ENCODE measurements around the gene TSPAN16. TPM values are rescaled to one million over a fixed set of nuclear protein-coding genes. Genes with fewer than 3 reads are reported as not detected.

TSPAN16 gene
- total and polyA plus RNA-seq, 2 of the 13 experiments (the other 11 are each of a cell fraction or from before 2014, with no cell fraction given), result not detected

DNA sequence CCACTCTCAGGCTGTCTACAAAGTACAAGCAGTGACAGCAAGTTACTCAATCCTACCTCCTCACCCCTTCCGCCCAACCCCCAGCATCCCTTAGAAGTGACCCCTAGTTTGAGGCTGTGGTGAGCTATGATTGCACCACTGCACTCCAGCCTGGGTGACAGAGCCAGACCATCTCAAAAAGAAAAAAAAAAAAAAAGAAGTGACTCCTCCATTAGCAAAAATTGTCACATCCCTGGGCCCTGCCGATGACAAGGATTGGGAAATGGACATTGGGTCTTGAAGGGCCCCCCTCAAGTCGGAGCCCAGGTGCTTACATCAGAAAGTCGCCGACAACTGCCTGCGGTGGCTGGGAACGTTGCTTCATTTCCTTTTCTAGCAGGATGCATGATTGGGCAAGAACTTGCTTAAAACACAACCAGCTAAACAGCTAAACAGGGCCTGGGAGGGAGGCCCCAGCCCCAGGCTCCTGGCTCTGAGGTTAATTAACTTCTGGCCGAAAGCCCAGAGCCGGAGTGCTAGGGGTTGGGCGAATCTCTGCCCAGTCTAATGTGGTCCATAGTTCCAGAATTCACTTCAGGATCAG is 28.2 kb downstream of the TSPAN16 start (continued):
- TF ChIP-seq AGO1 (IDR thresholded peaks at IDR 0.05; ENCODE audit: low read depth, low read length, poor library complexity, severe bottlenecking) (no peak), NFKB2 (CRISPR knock-in tag; IDR thresholded peaks at IDR 0.05; ENCODE audit: borderline replicate concordance) (peak; percentile 46; the same call in 1 of the 2 replicates), U2AF1 (optimal IDR thresholded peaks at IDR 0.05; ENCODE audit: low read depth, low read length) (no peak), HDAC2 (CRISPR knock-in tag; IDR thresholded peaks at IDR 0.05) (0 out of 2 replicates have a peak, but pooled peaks have one; percentile 30), POGZ (CRISPR knock-in tag; IDR thresholded peaks at IDR 0.05) (0 out of 2 replicates have a peak, but pooled peaks have one; percentile 28), SOX5 (CRISPR knock-in tag; IDR thresholded peaks at IDR 0.05; ENCODE audit: borderline replicate concordance) (peak; percentile 71), FOSL1 (CRISPR knock-in tag; IDR thresholded peaks at IDR 0.05; ENCODE audit: borderline replicate concordance) (no peak), ZNF121 (CRISPR knock-in tag; IDR thresholded peaks at IDR 0.05) (no peak)
- TF ChIP-seq, protein P1, sequence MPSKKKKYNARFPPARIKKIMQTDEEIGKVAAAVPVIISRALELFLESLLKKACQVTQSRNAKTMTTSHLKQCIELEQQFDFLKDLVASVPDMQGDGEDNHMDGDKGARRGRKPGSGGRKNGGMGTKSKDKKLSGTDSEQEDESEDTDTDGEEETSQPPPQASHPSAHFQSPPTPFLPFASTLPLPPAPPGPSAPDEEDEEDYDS (CRISPR knock-in tag; IDR thresholded peaks at IDR 0.05), result peak; percentile 34; the same call in 1 of the 2 replicates
- TF ChIP-seq, protein P2, sequence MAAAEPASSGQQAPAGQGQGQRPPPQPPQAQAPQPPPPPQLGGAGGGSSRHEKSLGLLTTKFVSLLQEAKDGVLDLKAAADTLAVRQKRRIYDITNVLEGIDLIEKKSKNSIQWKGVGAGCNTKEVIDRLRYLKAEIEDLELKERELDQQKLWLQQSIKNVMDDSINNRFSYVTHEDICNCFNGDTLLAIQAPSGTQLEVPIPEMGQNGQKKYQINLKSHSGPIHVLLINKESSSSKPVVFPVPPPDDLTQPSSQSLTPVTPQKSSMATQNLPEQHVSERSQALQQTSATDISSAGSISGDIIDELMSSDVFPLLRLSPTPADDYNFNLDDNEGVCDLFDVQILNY (CRISPR knock-in tag; conservative IDR thresholded peaks at IDR 0.05), result no peak
- TF ChIP-seq, protein P3, sequence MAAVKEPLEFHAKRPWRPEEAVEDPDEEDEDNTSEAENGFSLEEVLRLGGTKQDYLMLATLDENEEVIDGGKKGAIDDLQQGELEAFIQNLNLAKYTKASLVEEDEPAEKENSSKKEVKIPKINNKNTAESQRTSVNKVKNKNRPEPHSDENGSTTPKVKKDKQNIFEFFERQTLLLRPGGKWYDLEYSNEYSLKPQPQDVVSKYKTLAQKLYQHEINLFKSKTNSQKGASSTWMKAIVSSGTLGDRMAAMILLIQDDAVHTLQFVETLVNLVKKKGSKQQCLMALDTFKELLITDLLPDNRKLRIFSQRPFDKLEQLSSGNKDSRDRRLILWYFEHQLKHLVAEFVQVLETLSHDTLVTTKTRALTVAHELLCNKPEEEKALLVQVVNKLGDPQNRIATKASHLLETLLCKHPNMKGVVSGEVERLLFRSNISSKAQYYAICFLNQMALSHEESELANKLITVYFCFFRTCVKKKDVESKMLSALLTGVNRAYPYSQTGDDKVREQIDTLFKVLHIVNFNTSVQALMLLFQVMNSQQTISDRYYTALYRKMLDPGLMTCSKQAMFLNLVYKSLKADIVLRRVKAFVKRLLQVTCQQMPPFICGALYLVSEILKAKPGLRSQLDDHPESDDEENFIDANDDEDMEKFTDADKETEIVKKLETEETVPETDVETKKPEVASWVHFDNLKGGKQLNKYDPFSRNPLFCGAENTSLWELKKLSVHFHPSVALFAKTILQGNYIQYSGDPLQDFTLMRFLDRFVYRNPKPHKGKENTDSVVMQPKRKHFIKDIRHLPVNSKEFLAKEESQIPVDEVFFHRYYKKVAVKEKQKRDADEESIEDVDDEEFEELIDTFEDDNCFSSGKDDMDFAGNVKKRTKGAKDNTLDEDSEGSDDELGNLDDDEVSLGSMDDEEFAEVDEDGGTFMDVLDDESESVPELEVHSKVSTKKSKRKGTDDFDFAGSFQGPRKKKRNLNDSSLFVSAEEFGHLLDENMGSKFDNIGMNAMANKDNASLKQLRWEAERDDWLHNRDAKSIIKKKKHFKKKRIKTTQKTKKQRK (IDR thresholded peaks at IDR 0.05; ENCODE audit: low read length), result no peak
- TF ChIP-seq, protein P4, sequence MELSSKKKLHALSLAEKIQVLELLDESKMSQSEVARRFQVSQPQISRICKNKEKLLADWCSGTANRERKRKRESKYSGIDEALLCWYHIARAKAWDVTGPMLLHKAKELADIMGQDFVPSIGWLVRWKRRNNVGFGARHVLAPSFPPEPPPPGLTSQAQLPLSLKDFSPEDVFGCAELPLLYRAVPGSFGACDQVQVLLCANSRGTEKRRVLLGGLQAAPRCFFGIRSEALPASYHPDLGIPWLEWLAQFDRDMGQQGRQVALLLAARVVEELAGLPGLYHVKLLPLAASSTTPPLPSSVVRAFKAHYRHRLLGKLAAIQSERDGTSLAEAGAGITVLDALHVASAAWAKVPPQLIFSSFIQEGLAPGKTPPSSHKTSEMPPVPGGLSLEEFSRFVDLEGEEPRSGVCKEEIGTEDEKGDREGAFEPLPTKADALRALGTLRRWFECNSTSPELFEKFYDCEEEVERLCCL (CRISPR knock-in tag; IDR thresholded peaks at IDR 0.05; ENCODE audit: borderline replicate concordance), result no peak
- TF ChIP-seq, protein P5, sequence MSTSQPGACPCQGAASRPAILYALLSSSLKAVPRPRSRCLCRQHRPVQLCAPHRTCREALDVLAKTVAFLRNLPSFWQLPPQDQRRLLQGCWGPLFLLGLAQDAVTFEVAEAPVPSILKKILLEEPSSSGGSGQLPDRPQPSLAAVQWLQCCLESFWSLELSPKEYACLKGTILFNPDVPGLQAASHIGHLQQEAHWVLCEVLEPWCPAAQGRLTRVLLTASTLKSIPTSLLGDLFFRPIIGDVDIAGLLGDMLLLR (CRISPR knock-in tag; IDR thresholded peaks at IDR 0.05), result no peak
- TF ChIP-seq, protein P6, sequence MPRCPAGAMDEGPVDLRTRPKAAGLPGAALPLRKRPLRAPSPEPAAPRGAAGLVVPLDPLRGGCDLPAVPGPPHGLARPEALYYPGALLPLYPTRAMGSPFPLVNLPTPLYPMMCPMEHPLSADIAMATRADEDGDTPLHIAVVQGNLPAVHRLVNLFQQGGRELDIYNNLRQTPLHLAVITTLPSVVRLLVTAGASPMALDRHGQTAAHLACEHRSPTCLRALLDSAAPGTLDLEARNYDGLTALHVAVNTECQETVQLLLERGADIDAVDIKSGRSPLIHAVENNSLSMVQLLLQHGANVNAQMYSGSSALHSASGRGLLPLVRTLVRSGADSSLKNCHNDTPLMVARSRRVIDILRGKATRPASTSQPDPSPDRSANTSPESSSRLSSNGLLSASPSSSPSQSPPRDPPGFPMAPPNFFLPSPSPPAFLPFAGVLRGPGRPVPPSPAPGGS (CRISPR knock-in tag; IDR thresholded peaks at IDR 0.05), result no peak
- TF ChIP-seq, protein P7, sequence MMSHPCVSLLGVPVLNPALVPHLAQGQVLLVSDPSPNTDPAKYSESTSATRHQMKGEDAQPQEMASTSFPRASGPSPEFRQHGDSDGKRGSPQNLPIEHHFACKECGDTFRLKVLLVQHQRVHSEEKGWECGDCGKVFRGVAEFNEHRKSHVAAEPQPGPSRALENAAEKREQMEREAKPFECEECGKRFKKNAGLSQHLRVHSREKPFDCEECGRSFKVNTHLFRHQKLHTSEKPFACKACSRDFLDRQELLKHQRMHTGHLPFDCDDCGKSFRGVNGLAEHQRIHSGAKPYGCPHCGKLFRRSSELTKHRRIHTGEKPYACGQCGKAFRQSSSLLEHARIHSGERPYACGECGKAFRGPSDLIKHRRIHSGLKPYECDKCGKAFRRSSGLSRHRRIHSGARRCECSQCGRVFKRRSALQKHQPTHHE (CRISPR knock-in tag; IDR thresholded peaks at IDR 0.05; ENCODE audit: borderline replicate concordance), result no peak
